H9 (cell line): ENCODE measurements around the gene TCF23. TPM values are rescaled to one million over a fixed set of nuclear protein-coding genes. Genes with fewer than 3 reads are reported as not detected.

ENCODE experiments used
- DNase-seq: peaks from one replicate; pipeline ENCODE4 v3.0.0-alpha.2; 2017
- H2AFZ ChIP-seq: one replicate; pipeline ENCODE4 v1.6.1; 2013; ENCODE audit warnings: mild to moderate bottlenecking, low read length, control low read depth, moderate library complexity
- H2AK5ac ChIP-seq: 2 replicates; pipeline ENCODE4 v1.6.1; 2013; ENCODE audit warnings: low read length, control low read depth, mixed read lengths; ENCODE audit not compliant: insufficient read length
- H2BK120ac ChIP-seq: one replicate; pipeline ENCODE4 v1.6.1; 2013; ENCODE audit warnings: low read depth, mild to moderate bottlenecking, low read length, control low read depth, inconsistent platforms; ENCODE audit not compliant: poor library complexity, severe bottlenecking
- H2BK12ac ChIP-seq: 2 replicates; pipeline ENCODE4 v1.6.1; 2013; ENCODE audit warnings: low read length, control low read depth, mixed read lengths, low read depth; ENCODE audit not compliant: insufficient read length
- H2BK15ac ChIP-seq: 2 replicates; pipeline ENCODE4 v1.6.1; 2013; ENCODE audit warnings: low read depth, low read length, control low read depth
- H2BK20ac ChIP-seq: one replicate; pipeline ENCODE4 v1.6.1; 2013; ENCODE audit warnings: low read depth, mild to moderate bottlenecking, low read length, control low read depth, inconsistent platforms; ENCODE audit not compliant: poor library complexity, severe bottlenecking
- H2BK5ac ChIP-seq: 2 replicates; pipeline ENCODE4 v1.6.1; 2013; ENCODE audit warnings: low read length, control low read depth, mixed read lengths; ENCODE audit not compliant: insufficient read length
- H3K14ac ChIP-seq: 2 replicates; pipeline ENCODE4 v1.6.1; 2013; ENCODE audit warnings: low read length, control low read depth; ENCODE audit not compliant: insufficient read depth
- H3K18ac ChIP-seq: 2 replicates; pipeline ENCODE4 v1.6.1; 2013; ENCODE audit warnings: low read depth, mild to moderate bottlenecking, mixed read lengths, low read length, control low read depth; ENCODE audit not compliant: insufficient read length
- H3K23ac ChIP-seq: 2 replicates; pipeline ENCODE4 v1.6.1; 2013; ENCODE audit warnings: low read length, control low read depth, mixed read lengths, low read depth; ENCODE audit not compliant: insufficient read length
- H3K23me2 ChIP-seq: 2 replicates; pipeline ENCODE4 v1.6.1; 2013; ENCODE audit warnings: low read depth, mild to moderate bottlenecking, mixed read lengths, low read length, control low read depth; ENCODE audit not compliant: insufficient read length, poor library complexity, severe bottlenecking
- H3K27ac ChIP-seq: 2 replicates; pipeline ENCODE4 v1.5.1; 2013; ENCODE audit warnings: low read length, control low read depth, mixed read lengths, low read depth; ENCODE audit not compliant: insufficient read length
- H3K27me3 ChIP-seq: 2 replicates; pipeline ENCODE4 v1.6.1; 2013; ENCODE audit warnings: low read length, control low read depth, inconsistent platforms; ENCODE audit not compliant: insufficient read depth
- H3K4ac ChIP-seq: 2 replicates; pipeline ENCODE4 v1.6.1; 2013; ENCODE audit warnings: low read depth, mild to moderate bottlenecking, control low read depth, inconsistent platforms, low read length, moderate library complexity
- H3K4me1 ChIP-seq: 2 replicates; pipeline ENCODE4 v1.6.1; 2013; ENCODE audit warnings: low read length, control low read depth, inconsistent platforms; ENCODE audit not compliant: insufficient read depth
- H3K4me2 ChIP-seq: 2 replicates; pipeline ENCODE4 v1.6.1; 2013; ENCODE audit warnings: low read length, control low read depth, mixed read lengths; ENCODE audit not compliant: insufficient read length, insufficient read depth
- H3K56ac ChIP-seq: 2 replicates; pipeline ENCODE4 v1.6.1; 2013; ENCODE audit warnings: low read depth, mild to moderate bottlenecking, mixed read lengths, low read length, control low read depth; ENCODE audit not compliant: insufficient read length
- H3K79me1 ChIP-seq: 2 replicates; pipeline ENCODE4 v1.6.1; 2013; ENCODE audit warnings: low read depth, mild to moderate bottlenecking, moderate library complexity, low read length, control low read depth, inconsistent platforms; ENCODE audit not compliant: insufficient read depth, poor library complexity, severe bottlenecking
- H3K79me2 ChIP-seq: 2 replicates; pipeline ENCODE4 v1.6.1; 2013; ENCODE audit warnings: low read length, control low read depth, inconsistent platforms; ENCODE audit not compliant: insufficient read depth
- H3K9ac ChIP-seq: 2 replicates; pipeline ENCODE4 v1.6.1; 2013; ENCODE audit warnings: low read length, control low read depth, mixed read lengths; ENCODE audit not compliant: insufficient read length; ENCODE audit errors: extremely low read depth
- H3K9me3 ChIP-seq: one replicate; pipeline ENCODE4 v1.6.1; 2013; ENCODE audit warnings: low read depth, low read length, inconsistent platforms; ENCODE audit not compliant: control insufficient read depth
- H3T11ph ChIP-seq: one replicate; pipeline ENCODE4 v1.6.1; 2013; ENCODE audit warnings: mild to moderate bottlenecking, low read length, control low read depth, inconsistent platforms
- H4K20me1 ChIP-seq: one replicate; pipeline ENCODE4 v1.6.1; 2013; ENCODE audit not compliant: control insufficient read depth, insufficient read length, insufficient read depth
- H4K5ac ChIP-seq: 2 replicates; pipeline ENCODE4 v1.6.1; 2013; ENCODE audit warnings: low read depth, mild to moderate bottlenecking, mixed read lengths, low read length, control low read depth; ENCODE audit not compliant: insufficient read length
- H4K8ac ChIP-seq: replicated peaks from 2 replicates; pipeline ENCODE4 v1.6.1; 2013; ENCODE audit warnings: low read length, control low read depth, mixed read lengths, low read depth; ENCODE audit not compliant: insufficient read length
- H4K91ac ChIP-seq: 2 replicates; pipeline ENCODE4 v1.6.1; 2013; ENCODE audit warnings: low read depth, mild to moderate bottlenecking, moderate library complexity, mixed read lengths, low read length, control low read depth; ENCODE audit not compliant: insufficient read length
- H3K27ac Mint-ChIP-seq, 3 experiments: 2 replicates in 2 of 3; 3 replicates in 1 of 3; pipeline ENCODE4 v1.8.0; 2020 to 2021; ENCODE audit warnings: mixed read lengths in 3 of 3, mild to moderate bottlenecking in 1 of 3, moderate library complexity in 1 of 3
- H3K27me3 Mint-ChIP-seq: 2 replicates; pipeline ENCODE4 v1.8.0; 2021; ENCODE audit warnings: low read depth, mild to moderate bottlenecking, moderate library complexity, mixed read lengths
- H3K36me3 Mint-ChIP-seq, 3 experiments: 2 replicates in 2 of 3; 3 replicates in 1 of 3; pipeline ENCODE4 v1.8.0; 2020 to 2021; ENCODE audit warnings: low read depth in 3 of 3, mixed read lengths in 3 of 3; ENCODE audit not compliant: insufficient read depth in 1 of 3
- H3K4me1 Mint-ChIP-seq, 2 experiments: 2 replicates each; pipeline ENCODE4 v1.8.0; 2020; ENCODE audit warnings: mixed read lengths in 2 of 2
- H3K4me3 Mint-ChIP-seq, 2 experiments: 2 replicates in 1 of 2; 3 replicates in 1 of 2; pipeline ENCODE4 v1.8.0; 2020 to 2021; ENCODE audit warnings: mild to moderate bottlenecking in 2 of 2, mixed read lengths in 2 of 2, moderate library complexity in 1 of 2
- H3K9me3 Mint-ChIP-seq, 2 experiments: 2 replicates in 1 of 2; 3 replicates in 1 of 2; pipeline ENCODE4 v1.8.0; 2020; ENCODE audit warnings: mild to moderate bottlenecking in 2 of 2, mixed read lengths in 2 of 2, moderate library complexity in 1 of 2
- WGBS: extraction: QIAGEN DNeasy Blood & Tissue Kit; methylation state at CpG from one replicate; pipeline ENCODE4 v1.1.7; 2013; ENCODE audit warnings: missing lambda C conversion rate, low lambda C conversion rate, mixed read lengths; ENCODE audit not compliant: insufficient read length; ENCODE audit errors: extremely low coverage; 5-methylcytosine and 5-hydroxymethylcytosine counted together
- total RNA-seq: library from RNA; stranded (reverse); gene quantifications from 2 replicates; pipeline ENCODE4 v1.2.1, GENCODE V29; 2021
- TF ChIP-seq, protein P1 (sequence below): fragments of 200-600 bp; sonication (generic); conservative IDR thresholded peaks from 3 replicates; pipeline ENCODE4 v1.8.0; 2021; ENCODE audit warnings: antibody characterized with exemption, mild to moderate bottlenecking

The TCF23 gene
- total RNA-seq, 1 experiment from 2014 or later: not detected

DNA sequence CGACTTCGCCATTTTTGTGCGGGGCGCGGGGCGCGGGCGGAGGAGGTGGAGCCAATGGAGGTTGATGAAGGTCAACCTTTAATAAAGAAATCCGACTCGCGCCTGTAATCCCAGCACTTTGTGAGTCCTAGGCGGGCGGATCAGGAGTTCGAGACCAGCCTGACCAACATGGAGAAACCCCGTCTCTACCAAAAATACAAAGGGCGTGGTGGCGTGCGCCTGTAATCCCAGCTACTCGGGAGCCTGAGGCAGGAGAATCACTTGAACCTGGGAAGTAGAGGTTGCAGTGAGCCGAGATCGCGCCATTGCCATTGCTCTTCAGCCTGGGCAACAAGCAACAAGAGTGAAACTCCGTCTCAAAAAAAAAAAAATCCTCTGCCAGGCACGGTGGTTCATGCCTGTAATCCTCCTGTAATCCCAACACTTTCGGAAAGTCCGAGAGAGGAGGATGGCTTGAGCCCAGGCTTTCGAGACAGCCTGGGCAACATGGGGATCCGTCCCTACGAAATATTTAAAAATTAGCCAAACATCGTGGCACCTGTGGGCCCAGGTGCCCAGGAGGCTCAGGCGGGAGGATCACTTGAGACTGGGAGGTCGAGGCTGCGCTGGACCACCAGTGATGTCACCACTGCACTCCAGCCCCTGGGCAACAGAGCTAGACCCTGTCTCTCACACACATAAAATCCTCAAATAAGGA lies 13.9 kb upstream of the TCF23 start:
- Mint-ChIP-seq H3K36me3 (peaks cover 9 to 33% (median 32%) of the 10 kb centered on the region in 3 experiments), H3K4me3 (peak overlapping the region; percentile 90 to 96), H3K4me1 (peaks cover 10 to 11% of the 10 kb centered on the region in 2 experiments), H3K27me3 (peaks cover 10% of the 10 kb centered on the region), H3K9me3 (no peaks in the 10 kb centered on the region), H3K27ac (peak overlapping the region in 2 of 3 experiments; percentile 76 to 85; a peak in 3 of 7 replicates)
- H3K56ac ChIP-seq: no peak overlapping the region
- H3T11ph ChIP-seq: no peak overlapping the region
- H3K9me3 ChIP-seq: no peaks in the 10 kb centered on the region
- peaks cover 4% of the 10 kb centered on the region for H3K79me1 ChIP-seq
- no peak overlapping the region for H3K23ac ChIP-seq
- no peaks in the 10 kb centered on the region for H3K4me1 ChIP-seq
- no peak overlapping the region for H4K91ac ChIP-seq
- H3K14ac ChIP-seq: no peak overlapping the region
- H2BK12ac ChIP-seq: no peak overlapping the region
- no peak overlapping the region for H2AK5ac ChIP-seq
- no peak overlapping the region for H2AFZ ChIP-seq
- peak overlapping the region; percentile 12 for H4K5ac ChIP-seq
- no peak overlapping the region for H3K4me2 ChIP-seq
- H3K4ac ChIP-seq: no peak overlapping the region
- no peak overlapping the region for H4K8ac ChIP-seq
- no CpG with 5 or more reads among the region's 33 CpGs for WGBS
- H3K79me2 ChIP-seq: peaks cover 2% of the 10 kb centered on the region; the same call in 1 of the 2 replicates
- H3K18ac ChIP-seq: peak overlapping the region; percentile 34
- TF ChIP-seq, protein P1, sequence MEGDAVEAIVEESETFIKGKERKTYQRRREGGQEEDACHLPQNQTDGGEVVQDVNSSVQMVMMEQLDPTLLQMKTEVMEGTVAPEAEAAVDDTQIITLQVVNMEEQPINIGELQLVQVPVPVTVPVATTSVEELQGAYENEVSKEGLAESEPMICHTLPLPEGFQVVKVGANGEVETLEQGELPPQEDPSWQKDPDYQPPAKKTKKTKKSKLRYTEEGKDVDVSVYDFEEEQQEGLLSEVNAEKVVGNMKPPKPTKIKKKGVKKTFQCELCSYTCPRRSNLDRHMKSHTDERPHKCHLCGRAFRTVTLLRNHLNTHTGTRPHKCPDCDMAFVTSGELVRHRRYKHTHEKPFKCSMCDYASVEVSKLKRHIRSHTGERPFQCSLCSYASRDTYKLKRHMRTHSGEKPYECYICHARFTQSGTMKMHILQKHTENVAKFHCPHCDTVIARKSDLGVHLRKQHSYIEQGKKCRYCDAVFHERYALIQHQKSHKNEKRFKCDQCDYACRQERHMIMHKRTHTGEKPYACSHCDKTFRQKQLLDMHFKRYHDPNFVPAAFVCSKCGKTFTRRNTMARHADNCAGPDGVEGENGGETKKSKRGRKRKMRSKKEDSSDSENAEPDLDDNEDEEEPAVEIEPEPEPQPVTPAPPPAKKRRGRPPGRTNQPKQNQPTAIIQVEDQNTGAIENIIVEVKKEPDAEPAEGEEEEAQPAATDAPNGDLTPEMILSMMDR: no peak
- H2BK120ac ChIP-seq: peak overlapping the region; percentile 86
- no peak overlapping the region for H2BK20ac ChIP-seq
- H3K9ac ChIP-seq: no peak overlapping the region
- no peaks in the 10 kb centered on the region for H3K27me3 ChIP-seq
- no peaks in the 10 kb centered on the region for H4K20me1 ChIP-seq
- H2BK5ac ChIP-seq: no peak overlapping the region
- H3K23me2 ChIP-seq: no peaks in the 10 kb centered on the region
- H2BK15ac ChIP-seq: no peak overlapping the region
- no peak for DNase-seq
- H3K27ac ChIP-seq: no peak overlapping the region
